ENCODE results near the gene GSG1L.

- TF ChIP-seq POLR2A (IDR thresholded peaks at IDR 0.05; ENCODE audit: extremely low read depth, insufficient read length) (no peak), MAX (IDR thresholded peaks at IDR 0.05; ENCODE audit: low read depth, low read length) (no peak), CTCF (IDR thresholded peaks at IDR 0.05; ENCODE audit: low read depth, low read length) (no peak), MYC (IDR thresholded peaks at IDR 0.05; ENCODE audit: low read depth, low read length) (no peak)
Measured at GRCh38 chr16:27772093-27772825, 291.3 kb downstream of the GSG1L start.

All from NB4 (cell line).